ENCODE results near the gene HOXA3.

HOXA3 gene

DNA sequence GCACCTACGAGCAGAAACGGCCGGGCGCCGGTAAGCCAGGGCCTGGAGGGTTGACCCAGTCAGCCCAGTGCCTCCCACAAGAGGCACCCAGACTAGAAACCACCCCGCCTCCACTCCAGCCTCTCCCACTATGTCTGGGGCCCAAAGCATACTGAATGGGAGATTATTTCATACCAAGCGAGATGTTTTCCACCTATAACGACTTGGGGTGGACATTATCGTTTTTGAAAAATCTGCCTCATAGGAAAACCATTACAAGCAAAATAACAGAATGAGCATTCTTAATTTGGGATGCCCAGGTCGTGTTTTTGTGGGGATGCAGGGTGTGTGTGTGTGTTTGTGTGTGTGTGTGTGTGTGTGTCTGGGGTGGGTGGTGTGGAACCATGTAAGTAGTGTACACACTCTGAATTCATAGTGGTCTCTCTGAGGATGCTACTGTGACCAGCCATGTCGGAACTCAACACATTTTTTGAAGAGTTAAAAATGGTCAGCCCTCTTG lies 6.4 kb downstream of the HOXA3 start:
- no peak for ATAC-seq
- no peak for TF ChIP-seq PATZ1 (CRISPR knock-in tag; IDR thresholded peaks at IDR 0.05; ENCODE audit: borderline replicate concordance)
- TF ChIP-seq ZFP3 (CRISPR knock-in tag; IDR thresholded peaks at IDR 0.05): no peak
- no peak for TF ChIP-seq ZC3H10 (CRISPR knock-in tag; IDR thresholded peaks at IDR 0.05)
- TF ChIP-seq CSDC2 (CRISPR knock-in tag; IDR thresholded peaks at IDR 0.05): no peak
- TF ChIP-seq TCF4 (CRISPR knock-in tag; IDR thresholded peaks at IDR 0.05; ENCODE audit: borderline replicate concordance): no peak
- no peak for TF ChIP-seq ZNF70 (CRISPR knock-in tag; IDR thresholded peaks at IDR 0.05)
- TF ChIP-seq ZNF565 (CRISPR knock-in tag; conservative IDR thresholded peaks at IDR 0.05; ENCODE audit: low read depth): no peak
- TF ChIP-seq, protein P1, sequence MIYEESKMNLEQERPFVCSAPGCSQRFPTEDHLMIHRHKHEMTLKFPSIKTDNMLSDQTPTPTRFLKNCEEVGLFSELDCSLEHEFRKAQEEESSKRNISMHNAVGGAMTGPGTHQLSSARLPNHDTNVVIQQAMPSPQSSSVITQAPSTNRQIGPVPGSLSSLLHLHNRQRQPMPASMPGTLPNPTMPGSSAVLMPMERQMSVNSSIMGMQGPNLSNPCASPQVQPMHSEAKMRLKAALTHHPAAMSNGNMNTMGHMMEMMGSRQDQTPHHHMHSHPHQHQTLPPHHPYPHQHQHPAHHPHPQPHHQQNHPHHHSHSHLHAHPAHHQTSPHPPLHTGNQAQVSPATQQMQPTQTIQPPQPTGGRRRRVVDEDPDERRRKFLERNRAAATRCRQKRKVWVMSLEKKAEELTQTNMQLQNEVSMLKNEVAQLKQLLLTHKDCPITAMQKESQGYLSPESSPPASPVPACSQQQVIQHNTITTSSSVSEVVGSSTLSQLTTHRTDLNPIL (CRISPR knock-in tag; IDR thresholded peaks at IDR 0.05; ENCODE audit: low read depth): no peak
- TF ChIP-seq, protein P2, sequence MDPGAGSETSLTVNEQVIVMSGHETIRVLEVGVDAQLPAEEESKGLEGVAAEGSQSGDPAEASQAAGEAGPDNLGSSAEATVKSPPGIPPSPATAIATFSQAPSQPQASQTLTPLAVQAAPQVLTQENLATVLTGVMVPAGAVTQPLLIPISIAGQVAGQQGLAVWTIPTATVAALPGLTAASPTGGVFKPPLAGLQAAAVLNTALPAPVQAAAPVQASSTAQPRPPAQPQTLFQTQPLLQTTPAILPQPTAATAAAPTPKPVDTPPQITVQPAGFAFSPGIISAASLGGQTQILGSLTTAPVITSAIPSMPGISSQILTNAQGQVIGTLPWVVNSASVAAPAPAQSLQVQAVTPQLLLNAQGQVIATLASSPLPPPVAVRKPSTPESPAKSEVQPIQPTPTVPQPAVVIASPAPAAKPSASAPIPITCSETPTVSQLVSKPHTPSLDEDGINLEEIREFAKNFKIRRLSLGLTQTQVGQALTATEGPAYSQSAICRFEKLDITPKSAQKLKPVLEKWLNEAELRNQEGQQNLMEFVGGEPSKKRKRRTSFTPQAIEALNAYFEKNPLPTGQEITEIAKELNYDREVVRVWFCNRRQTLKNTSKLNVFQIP (CRISPR knock-in tag; IDR thresholded peaks at IDR 0.05; ENCODE audit: borderline replicate concordance, low read depth): no peak

- TF ChIP-seq, protein P2 (CRISPR knock-in tag; IDR thresholded peaks at IDR 0.05; ENCODE audit: borderline replicate concordance, low read depth): no peak
- TF ChIP-seq ISL1 (CRISPR knock-in tag; IDR thresholded peaks at IDR 0.05): no peak
- TF ChIP-seq ZFP3 (CRISPR knock-in tag; IDR thresholded peaks at IDR 0.05): no peak
- TF ChIP-seq ZNF8 (CRISPR knock-in tag; IDR thresholded peaks at IDR 0.05): no peak
- ATAC-seq: peak; percentile 4; the same call in 1 of the 3 replicates
Measured at GRCh38 chr7:27145165-27145913, 7.0 kb downstream of the HOXA3 start.

GRCh38 chr7:27144781-27145164 lies 7.6 kb downstream of the HOXA3 start:
- no peak for ATAC-seq

More at GRCh38 chr7:27144781-27145164, 7.6 kb downstream of the HOXA3 start:
- no peak for TF ChIP-seq ZNF8 (CRISPR knock-in tag; IDR thresholded peaks at IDR 0.05)
- TF ChIP-seq, protein P1 (CRISPR knock-in tag; IDR thresholded peaks at IDR 0.05; ENCODE audit: low read depth): no peak
- no peak for TF ChIP-seq GLIS3 (CRISPR knock-in tag; IDR thresholded peaks at IDR 0.05)
- no peak for TF ChIP-seq ZNF70 (CRISPR knock-in tag; IDR thresholded peaks at IDR 0.05)
- TF ChIP-seq BACH2 (CRISPR knock-in tag; IDR thresholded peaks at IDR 0.05; ENCODE audit: borderline replicate concordance): no peak
- TF ChIP-seq RARB (CRISPR knock-in tag; IDR thresholded peaks at IDR 0.05): no peak
- no peak for TF ChIP-seq ZFP3 (CRISPR knock-in tag; IDR thresholded peaks at IDR 0.05)
- TF ChIP-seq OSR1 (CRISPR knock-in tag; IDR thresholded peaks at IDR 0.05): no peak
- TF ChIP-seq TOX (CRISPR knock-in tag; IDR thresholded peaks at IDR 0.05; ENCODE audit: borderline replicate concordance): no peak
- TF ChIP-seq ZFP30 (CRISPR knock-in tag; IDR thresholded peaks at IDR 0.05): no peak
- TF ChIP-seq, protein P2 (CRISPR knock-in tag; IDR thresholded peaks at IDR 0.05; ENCODE audit: borderline replicate concordance, low read depth): no peak
- TF ChIP-seq ISL1 (CRISPR knock-in tag; IDR thresholded peaks at IDR 0.05): no peak
- no peak for TF ChIP-seq TCF4 (CRISPR knock-in tag; IDR thresholded peaks at IDR 0.05; ENCODE audit: borderline replicate concordance)
- TF ChIP-seq ZC3H10 (CRISPR knock-in tag; IDR thresholded peaks at IDR 0.05): no peak
- no peak for TF ChIP-seq PATZ1 (CRISPR knock-in tag; IDR thresholded peaks at IDR 0.05; ENCODE audit: borderline replicate concordance)
